Stimulated activated CD4-positive, alpha-beta T cell treated with anti-CD3 and anti-CD28 coated beads, Interleukin-12 subunit alpha, Interleukin-12 subunit beta, amount 100 ng/mL, for 48 hours (primary cell): ENCODE data around the gene RAB40A.
"Not testable (repeated sequence)": the region's sequence is repeated elsewhere in the genome, so short reads cannot be mapped to it uniquely, and the experiment has no call there.

Experiments used
- DNase-seq, 3 donors: peaks; one replicate each; pipeline ENCODE4 v3.0.0-alpha.2; 2020; ENCODE audit warnings: low read depth in 2 of 3, low spot score in 1 of 3

The RAB40A gene

DNA sequence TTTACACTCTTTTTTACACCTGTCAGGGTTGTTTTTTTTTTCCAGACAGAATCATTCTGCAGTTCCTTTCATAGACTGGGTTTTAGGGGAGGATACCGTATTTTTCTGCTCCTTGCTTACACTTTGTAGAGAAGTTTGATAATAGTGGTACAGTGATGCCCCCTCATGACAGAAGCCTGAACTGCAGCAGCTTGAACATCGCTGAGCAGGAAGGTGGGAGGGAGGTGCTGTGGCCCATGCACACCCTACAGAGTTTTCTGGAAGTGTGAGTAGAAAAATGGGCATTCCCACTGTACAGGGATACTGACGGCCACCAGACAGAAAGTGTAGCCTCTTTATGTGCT, 54.5 kb downstream of the RAB40A start:
- DNase-seq = peak; percentile 41 to 81 (median 61)

DNA sequence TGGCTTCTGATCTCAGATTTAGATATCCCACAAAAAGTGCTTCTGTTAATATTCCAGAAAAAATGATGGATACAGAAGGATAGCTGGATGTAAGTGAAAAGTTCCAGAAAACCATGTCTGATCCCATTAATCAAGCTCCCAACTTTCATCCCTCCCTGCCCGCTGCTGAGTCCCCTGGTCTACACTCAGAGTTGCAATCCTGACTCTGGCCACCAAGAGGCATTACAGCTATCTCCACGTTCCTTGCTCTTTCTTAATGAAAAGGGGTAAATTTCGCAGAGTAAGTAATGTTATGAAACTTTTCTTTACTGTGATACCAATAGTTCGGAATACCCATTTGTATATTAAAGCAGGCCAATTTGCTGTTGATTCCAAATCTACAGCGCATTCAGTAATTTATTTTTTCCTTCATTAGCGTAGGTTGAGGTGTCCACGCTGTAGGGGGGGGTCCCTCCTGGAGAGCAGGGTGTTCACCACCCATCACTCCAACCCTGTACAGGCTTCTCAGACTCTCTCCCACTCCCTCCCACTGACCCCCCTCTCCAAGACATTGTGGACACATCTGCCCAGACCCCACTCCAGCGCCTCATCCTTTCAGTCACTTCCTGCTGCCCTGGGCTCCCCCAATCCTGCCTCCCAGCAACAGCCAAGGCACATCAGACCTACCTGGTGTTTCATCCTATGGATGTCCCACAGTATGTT, 55.1 kb downstream of the RAB40A start:
- peak in 2 of 3 donors; percentile 6 to 12 for DNase-seq

DNA sequence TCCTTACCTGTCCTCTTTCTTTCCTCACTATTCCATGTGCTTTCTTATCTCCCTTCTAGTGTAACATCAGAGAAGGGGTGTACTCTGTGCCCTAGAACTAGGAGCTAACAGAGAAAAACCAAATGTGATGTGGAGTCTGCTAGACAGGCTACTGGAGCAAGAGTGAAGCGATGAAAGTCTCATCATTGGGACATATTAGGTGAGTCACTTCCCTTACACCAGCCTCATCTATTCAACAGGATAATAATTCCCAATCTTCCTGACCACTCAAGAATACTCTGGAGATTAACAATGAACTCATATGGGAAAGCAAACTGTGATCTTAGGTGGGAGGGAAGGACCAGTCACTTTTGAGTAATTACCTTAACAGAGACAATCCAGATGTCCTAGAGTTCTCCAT, 58.1 kb downstream of the RAB40A start:
- no peak for DNase-seq

DNA sequence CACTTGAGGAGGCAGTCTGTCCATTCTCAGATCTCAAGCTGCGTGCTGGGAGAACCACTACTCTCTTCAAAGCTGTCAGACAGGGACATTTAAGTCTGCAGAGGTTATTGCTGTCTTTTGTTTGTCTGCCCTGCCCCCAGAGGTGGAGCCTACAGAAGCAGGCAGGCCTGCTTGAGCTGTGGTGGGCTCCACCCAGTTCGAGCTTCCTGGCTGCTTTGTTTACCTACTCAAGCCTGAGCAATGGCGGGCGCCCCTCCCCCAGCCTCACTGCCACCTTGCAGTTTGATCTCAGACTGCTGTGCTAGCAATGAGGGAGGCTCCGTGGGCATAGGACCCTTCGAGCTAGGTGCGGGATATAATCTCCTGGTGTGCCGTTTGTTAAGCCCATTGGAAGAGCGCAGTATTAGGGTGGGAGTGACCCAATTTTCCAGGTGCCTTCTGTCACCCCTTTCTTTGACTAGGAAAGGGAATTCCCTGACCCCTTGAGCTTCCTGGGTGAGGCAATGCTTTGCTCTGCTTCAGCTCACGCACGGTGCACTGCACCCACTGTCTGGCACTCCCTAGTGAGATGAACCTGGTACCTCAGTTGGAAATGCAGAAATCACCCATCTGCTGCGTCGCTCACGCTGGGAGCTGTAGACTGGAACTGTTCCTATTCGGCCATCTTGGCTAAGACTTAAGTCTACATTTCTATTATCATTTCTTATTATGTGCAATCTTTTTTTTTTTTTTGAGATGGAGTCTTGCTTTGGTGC, 59.1 kb downstream of the RAB40A start:
- not testable (repeated sequence) for DNase-seq

DNA sequence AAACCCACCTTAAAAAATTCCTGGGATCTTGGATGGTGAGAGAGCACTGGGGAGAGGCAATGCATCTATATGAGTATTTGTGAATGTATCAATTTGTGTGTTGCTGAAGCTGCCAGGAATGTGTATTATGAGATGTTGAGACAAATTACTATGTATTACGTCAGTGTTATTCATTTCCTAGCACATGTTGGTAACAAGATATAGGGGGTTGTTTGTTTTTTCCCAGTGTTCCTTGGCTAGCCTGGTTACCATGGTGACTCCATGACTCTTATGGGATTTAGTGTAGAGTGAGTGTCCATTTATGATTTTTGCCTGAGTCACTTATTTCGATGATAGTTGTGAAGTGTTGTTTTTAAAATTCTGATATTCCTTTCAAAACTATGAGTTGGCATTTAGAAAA, 65.6 kb downstream of the RAB40A start:
- no peak for DNase-seq
